ENCODE data around the gene GRK7.
A peak's percentile ranks its signal among the peaks of the same experiment; 100 is the strongest.

The GRK7 gene

GRCh38 chr3:141738891-141739363 is 24.3 kb upstream of the GRK7 start:
- Histone ChIP-seq H3K9me3 (ENCODE audit: insufficient read depth, low read depth, low read length) (no peaks in the 10 kb centered on the region), H3F3A (ENCODE audit: low read depth) (no peaks in the 10 kb centered on the region), H3K4me3 (ENCODE audit: low read length, poor library complexity, severe bottlenecking) (peak overlapping the region; percentile 93), H3K36me3 (ENCODE audit: insufficient read depth, low read length) (no peaks in the 10 kb centered on the region), H3K79me2 (ENCODE audit: insufficient read depth, low read length) (peaks cover 55% of the 10 kb centered on the region), H2AFZ (ENCODE audit: low read length) (peak overlapping the region; percentile 94), H4K20me1 (ENCODE audit: insufficient read depth, low read length, poor library complexity, severe bottlenecking) (peaks cover 42% of the 10 kb centered on the region), H3K9me2 (replicated peaks; ENCODE audit: low read depth, low read length) (no peaks in the 10 kb centered on the region), H3K4me2 (ENCODE audit: low read depth, low read length, poor library complexity, severe bottlenecking) (peak overlapping the region; percentile 85), H3K4me1 (ENCODE audit: insufficient read depth, low read length, poor library complexity, severe bottlenecking) (peaks cover 40% of the 10 kb centered on the region), H3K9ac (ENCODE audit: low read depth, low read length, poor library complexity, severe bottlenecking) (peak overlapping the region; percentile 92), H3K27me3 (ENCODE audit: insufficient read depth, low read length, poor library complexity, severe bottlenecking) (no peaks in the 10 kb centered on the region)
- TF ChIP-seq EZH2phosphoT487 (IDR thresholded peaks at IDR 0.05; ENCODE audit: borderline replicate concordance) (no peak), CTCF (conservative IDR thresholded peaks at IDR 0.05; ENCODE audit: low read length) (no peak)

GRCh38 chr3:141739731-141740130 is 23.5 kb upstream of the GRK7 start:
- Histone ChIP-seq H3K79me2 (ENCODE audit: insufficient read depth, low read length) (peaks cover 63% of the 10 kb centered on the region), H3K4me2 (ENCODE audit: low read depth, low read length, poor library complexity, severe bottlenecking) (peak overlapping the region; percentile 85), H3F3A (ENCODE audit: low read depth) (no peaks in the 10 kb centered on the region), H3K9me2 (replicated peaks; ENCODE audit: low read depth, low read length) (no peaks in the 10 kb centered on the region), H3K4me3 (ENCODE audit: low read length, poor library complexity, severe bottlenecking) (peak overlapping the region; percentile 93), H3K9ac (ENCODE audit: low read depth, low read length, poor library complexity, severe bottlenecking) (peak overlapping the region; percentile 92), H3K27me3 (ENCODE audit: insufficient read depth, low read length, poor library complexity, severe bottlenecking) (no peaks in the 10 kb centered on the region), H3K9me3 (ENCODE audit: insufficient read depth, low read depth, low read length) (no peaks in the 10 kb centered on the region), H3K4me1 (ENCODE audit: insufficient read depth, low read length, poor library complexity, severe bottlenecking) (peaks cover 46% of the 10 kb centered on the region), H4K20me1 (ENCODE audit: insufficient read depth, low read length, poor library complexity, severe bottlenecking) (peaks cover 50% of the 10 kb centered on the region), H2AFZ (ENCODE audit: low read length) (no peak overlapping the region), H3K36me3 (ENCODE audit: insufficient read depth, low read length) (peaks cover 4% of the 10 kb centered on the region; the same call in 1 of the 2 replicates)
- no peak for TF ChIP-seq EZH2phosphoT487 (IDR thresholded peaks at IDR 0.05; ENCODE audit: borderline replicate concordance)
- no peak for TF ChIP-seq CTCF (conservative IDR thresholded peaks at IDR 0.05; ENCODE audit: low read length)

GRCh38 chr3:141740349-141740748 is 22.9 kb upstream of the GRK7 start:
- Histone ChIP-seq H3K9me2 (replicated peaks; ENCODE audit: low read depth, low read length) (no peaks in the 10 kb centered on the region), H3K27me3 (ENCODE audit: insufficient read depth, low read length, poor library complexity, severe bottlenecking) (no peaks in the 10 kb centered on the region), H3K36me3 (ENCODE audit: insufficient read depth, low read length) (peaks cover 9% of the 10 kb centered on the region; the same call in 1 of the 2 replicates), H3K79me2 (ENCODE audit: insufficient read depth, low read length) (peaks cover 63% of the 10 kb centered on the region), H3K9me3 (ENCODE audit: insufficient read depth, low read depth, low read length) (no peaks in the 10 kb centered on the region), H3K4me3 (ENCODE audit: low read length, poor library complexity, severe bottlenecking) (peak overlapping the region; percentile 93), H3F3A (ENCODE audit: low read depth) (no peaks in the 10 kb centered on the region), H3K9ac (ENCODE audit: low read depth, low read length, poor library complexity, severe bottlenecking) (peak overlapping the region; percentile 92), H3K4me1 (ENCODE audit: insufficient read depth, low read length, poor library complexity, severe bottlenecking) (peaks cover 46% of the 10 kb centered on the region), H4K20me1 (ENCODE audit: insufficient read depth, low read length, poor library complexity, severe bottlenecking) (peaks cover 51% of the 10 kb centered on the region), H3K4me2 (ENCODE audit: low read depth, low read length, poor library complexity, severe bottlenecking) (peak overlapping the region; percentile 85), H2AFZ (ENCODE audit: low read length) (no peak overlapping the region)
- TF ChIP-seq CTCF (conservative IDR thresholded peaks at IDR 0.05; ENCODE audit: low read length) = no peak
- TF ChIP-seq EZH2phosphoT487 (IDR thresholded peaks at IDR 0.05; ENCODE audit: borderline replicate concordance) = no peak
